BE2C (cell line): ENCODE data around the gene HLA-DMB.
"Not testable (repeated sequence)": the region's sequence is repeated elsewhere in the genome, so short reads cannot be mapped to it uniquely, and the experiment has no call there.

Source experiments
- DNase-seq: peaks from one replicate; pipeline ENCODE4 v3.0.0-alpha.2; 2020
- H3K27me3 ChIP-seq: fragments of 250-450 bp; sonication (Bioruptor Pico); 2 replicates; pipeline ENCODE4 v1.5.1; 2020; ENCODE audit warnings: mild to moderate bottlenecking
- H3K36me3 ChIP-seq: fragments of 250-450 bp; sonication (Bioruptor Pico); 2 replicates; pipeline ENCODE4 v1.5.1; 2020; ENCODE audit warnings: mild to moderate bottlenecking
- H3K4me1 ChIP-seq: fragments of 250-450 bp; sonication (Bioruptor Pico); 2 replicates; pipeline ENCODE4 v1.5.1; 2020
- H3K4me3 ChIP-seq: 2 replicates; pipeline ENCODE4 v1.5.1; 2011; ENCODE audit warnings: low read depth, low read length
- H3K9me3 ChIP-seq: fragments of 250-450 bp; sonication (Bioruptor Pico); 2 replicates; pipeline ENCODE4 v1.5.1; 2020
- TF ChIP-seq, protein P1 (sequence below): IDR thresholded peaks from 2 replicates; pipeline ENCODE4 v1.5.1; 2012; ENCODE audit warnings: mild to moderate bottlenecking, low read depth, low read length

The HLA-DMB gene

DNA sequence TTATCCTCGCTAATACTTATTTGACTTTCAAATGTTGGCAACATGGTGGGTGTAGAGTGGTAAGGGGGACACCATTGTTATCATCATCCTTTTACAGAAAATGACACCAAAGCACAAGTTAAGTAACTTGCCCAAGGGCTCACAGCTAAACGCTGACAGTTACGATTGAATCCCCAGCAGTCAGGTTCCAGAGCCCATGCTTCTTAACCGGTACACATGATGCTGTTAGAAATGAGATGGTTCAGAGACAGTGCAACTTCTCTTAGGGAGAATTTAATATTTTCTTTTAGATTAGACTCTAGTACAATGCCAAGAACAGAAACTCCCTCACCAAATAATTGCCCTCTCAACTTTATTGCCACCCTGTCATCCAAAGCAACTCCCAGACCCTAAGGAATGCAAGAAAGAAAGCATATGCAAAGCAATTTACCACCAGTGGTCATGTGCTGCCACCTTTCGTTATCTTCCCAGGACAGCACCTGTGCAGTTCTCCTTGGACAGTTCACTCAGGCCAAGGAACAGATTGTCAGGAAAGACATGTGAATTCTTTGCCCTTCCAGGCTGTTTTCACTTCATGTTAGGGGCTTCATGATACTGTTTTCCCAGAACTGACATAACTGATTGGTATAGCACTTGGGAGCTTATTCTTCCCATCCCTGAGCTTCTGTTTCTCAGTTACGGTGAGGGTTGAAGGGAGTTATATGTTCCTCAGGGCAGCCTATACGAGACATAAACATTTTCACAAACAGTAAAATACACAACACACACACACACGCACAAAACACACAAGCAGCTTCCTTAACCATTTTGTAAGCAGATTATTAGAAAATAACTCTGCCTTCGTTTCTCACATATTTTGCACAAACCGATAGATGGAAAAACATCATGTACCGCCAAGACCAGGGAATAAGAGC lies 7.0 kb upstream of the HLA-DMB start:
- Histone ChIP-seq H3K4me3 (no peak overlapping the region), H3K4me1 (no peaks in the 10 kb centered on the region), H3K9me3 (no peaks in the 10 kb centered on the region), H3K27me3 (no peaks in the 10 kb centered on the region; the same call in 1 of the 2 replicates), H3K36me3 (no peaks in the 10 kb centered on the region)
- TF ChIP-seq, protein P1, sequence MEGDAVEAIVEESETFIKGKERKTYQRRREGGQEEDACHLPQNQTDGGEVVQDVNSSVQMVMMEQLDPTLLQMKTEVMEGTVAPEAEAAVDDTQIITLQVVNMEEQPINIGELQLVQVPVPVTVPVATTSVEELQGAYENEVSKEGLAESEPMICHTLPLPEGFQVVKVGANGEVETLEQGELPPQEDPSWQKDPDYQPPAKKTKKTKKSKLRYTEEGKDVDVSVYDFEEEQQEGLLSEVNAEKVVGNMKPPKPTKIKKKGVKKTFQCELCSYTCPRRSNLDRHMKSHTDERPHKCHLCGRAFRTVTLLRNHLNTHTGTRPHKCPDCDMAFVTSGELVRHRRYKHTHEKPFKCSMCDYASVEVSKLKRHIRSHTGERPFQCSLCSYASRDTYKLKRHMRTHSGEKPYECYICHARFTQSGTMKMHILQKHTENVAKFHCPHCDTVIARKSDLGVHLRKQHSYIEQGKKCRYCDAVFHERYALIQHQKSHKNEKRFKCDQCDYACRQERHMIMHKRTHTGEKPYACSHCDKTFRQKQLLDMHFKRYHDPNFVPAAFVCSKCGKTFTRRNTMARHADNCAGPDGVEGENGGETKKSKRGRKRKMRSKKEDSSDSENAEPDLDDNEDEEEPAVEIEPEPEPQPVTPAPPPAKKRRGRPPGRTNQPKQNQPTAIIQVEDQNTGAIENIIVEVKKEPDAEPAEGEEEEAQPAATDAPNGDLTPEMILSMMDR: peak; percentile 61
- DNase-seq: peak; percentile 28

DNA sequence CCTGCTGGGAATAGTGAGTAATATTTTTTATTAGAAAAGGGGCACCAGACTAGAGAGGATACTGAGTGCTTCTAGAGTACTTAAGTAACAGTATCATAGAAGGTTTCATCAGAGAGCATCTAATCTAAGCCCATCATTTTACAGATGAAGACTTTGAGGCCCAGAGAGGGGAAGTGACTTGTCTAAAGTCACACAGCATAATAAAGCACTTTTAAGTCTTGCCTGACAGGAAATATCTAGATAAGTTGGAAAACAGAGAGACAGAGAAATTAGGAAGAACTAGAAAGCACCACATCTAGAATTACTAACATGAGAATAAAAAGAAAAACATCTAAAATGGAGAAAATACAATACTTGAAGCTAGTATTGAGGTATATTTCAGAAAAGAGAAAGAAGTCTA lies 6.1 kb upstream of the HLA-DMB start:
- Histone ChIP-seq H3K27me3 (no peaks in the 10 kb centered on the region; the same call in none of the 2 replicates), H3K4me1 (no peaks in the 10 kb centered on the region), H3K4me3 (no peak overlapping the region), H3K9me3 (no peaks in the 10 kb centered on the region), H3K36me3 (no peaks in the 10 kb centered on the region)
- no peak for DNase-seq
- TF ChIP-seq, protein P1: no peak

DNA sequence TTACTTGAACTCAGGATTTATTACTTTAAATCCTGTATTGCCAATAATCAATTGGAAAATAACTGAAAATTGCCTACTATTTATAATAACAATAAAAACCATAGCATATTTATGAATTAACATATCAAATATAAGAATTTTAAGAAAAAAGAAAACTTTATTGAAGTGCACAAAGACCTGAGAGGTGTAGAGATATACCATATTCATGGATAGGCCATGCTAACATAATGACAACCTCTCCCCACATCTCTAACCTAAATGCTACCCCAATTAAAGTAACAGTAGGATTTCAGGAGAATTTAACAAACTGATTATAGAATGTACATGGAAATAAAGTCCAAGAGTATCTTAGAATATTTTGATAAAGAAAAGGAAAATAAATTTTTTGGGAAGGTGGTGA lies 5.1 kb upstream of the HLA-DMB start:
- Histone ChIP-seq H3K27me3 (no peaks in the 10 kb centered on the region; the same call in none of the 2 replicates), H3K9me3 (no peaks in the 10 kb centered on the region), H3K36me3 (no peaks in the 10 kb centered on the region), H3K4me1 (no peaks in the 10 kb centered on the region), H3K4me3 (no peak overlapping the region)
- TF ChIP-seq, protein P1: no peak
- no peak for DNase-seq

DNA sequence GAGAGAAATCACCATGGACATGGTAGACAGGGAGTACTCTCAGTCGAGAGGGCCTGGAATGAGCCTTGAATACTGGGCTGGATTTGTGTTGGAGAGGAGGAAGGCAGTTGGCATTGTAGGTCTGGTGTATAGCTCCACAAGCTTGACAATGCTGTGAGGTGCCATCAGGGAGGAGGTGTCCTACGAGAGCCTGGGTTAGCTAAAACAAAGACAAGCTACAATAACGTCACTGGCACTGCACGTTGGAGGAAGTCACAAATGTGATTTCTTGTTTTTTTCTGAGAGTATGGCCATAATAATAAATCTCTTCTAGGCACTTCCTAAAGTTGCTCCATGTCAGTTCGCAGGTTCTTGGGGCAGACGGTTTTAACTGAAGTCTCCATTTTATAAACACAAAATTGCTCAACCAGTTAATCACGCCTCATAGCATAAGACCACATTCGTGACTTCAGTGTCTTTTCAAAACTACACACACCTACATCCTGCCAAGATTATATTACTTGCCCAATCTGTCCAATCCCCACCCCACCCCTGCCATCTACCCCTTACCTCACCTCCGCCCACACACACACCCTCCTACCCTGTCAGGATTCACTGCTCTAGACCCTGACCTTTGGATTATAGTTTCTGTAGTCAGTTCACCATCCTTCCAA lies 4.4 kb upstream of the HLA-DMB start:
- H3K27me3 ChIP-seq: peaks cover 3% of the 10 kb centered on the region
- TF ChIP-seq, protein P1: no peak
- H3K4me1 ChIP-seq: no peaks in the 10 kb centered on the region
- H3K36me3 ChIP-seq: no peaks in the 10 kb centered on the region
- no peaks in the 10 kb centered on the region for H3K9me3 ChIP-seq
- DNase-seq: no peak
- H3K4me3 ChIP-seq: no peak overlapping the region

DNA sequence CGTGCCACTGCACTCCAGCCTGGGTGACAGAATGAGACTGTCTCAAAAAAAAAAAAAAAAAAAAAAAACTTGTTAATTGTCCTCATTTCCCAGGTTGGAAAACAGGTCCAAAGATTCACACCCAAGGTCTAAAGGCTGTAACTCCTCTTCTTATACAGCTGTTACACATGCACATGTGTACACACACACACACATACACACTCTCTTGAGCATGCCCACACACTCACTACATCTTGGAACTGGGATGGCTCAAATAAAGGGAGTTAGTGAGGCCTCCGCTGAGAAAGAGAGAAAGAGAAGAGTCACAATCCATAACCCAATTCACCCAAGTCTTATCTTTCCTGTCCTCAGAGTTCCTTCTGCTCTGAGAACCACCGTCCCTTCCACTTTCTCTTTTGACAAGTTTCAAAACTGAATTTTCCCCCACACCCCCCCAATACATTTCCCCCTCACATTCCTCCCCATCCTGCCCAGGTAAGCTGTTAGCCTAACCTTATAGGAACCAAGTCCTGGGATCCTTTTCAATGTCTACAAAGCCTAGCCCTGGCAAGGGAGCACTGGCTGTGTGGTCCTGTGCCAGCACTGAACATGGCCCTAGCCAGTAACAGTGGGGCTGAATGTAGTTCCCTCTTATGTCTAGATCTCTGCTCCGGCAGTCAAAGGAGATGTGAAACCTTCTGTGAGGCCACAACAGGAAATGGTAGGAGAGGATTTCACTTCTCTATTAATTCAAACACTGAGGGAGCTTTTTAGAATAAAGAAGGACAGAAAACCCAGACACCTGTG lies 3.2 kb upstream of the HLA-DMB start:
- Histone ChIP-seq H3K4me3 (no peak overlapping the region), H3K36me3 (no peaks in the 10 kb centered on the region), H3K4me1 (no peaks in the 10 kb centered on the region), H3K9me3 (no peaks in the 10 kb centered on the region), H3K27me3 (peaks cover 9% of the 10 kb centered on the region)
- TF ChIP-seq, protein P1: no peak
- no peak for DNase-seq

DNA sequence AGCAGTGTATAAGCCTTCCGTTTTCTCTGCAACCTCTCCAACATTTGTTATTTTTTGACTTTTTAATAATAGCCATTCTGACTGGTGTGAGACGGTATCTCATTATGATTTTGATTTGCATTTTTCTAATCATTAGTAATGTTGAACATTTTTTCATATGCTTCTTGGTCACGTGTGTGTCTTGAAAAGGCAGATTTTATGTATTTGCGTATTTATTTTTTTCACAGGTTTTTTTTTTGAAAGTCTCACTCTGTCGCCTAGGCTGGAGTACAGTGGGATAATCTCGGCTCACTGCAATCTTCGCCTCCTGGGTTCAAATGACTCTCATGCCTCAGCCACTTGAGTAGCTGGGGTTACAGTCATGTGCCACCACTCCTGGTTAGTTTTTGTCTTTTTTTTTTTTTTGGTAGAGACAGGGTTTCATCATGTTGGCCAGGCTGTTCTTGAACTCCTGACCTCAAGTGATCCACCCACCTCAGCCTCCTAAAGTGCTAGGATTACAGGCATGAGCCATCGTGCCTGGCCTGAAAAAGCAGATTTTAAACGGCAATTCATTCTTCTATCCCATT lies 1.8 kb upstream of the HLA-DMB start:
- H3K4me1 ChIP-seq, H3K36me3 ChIP-seq, H3K4me3 ChIP-seq, H3K9me3 ChIP-seq, DNase-seq: not testable (repeated sequence)
- peaks cover 14% of the 10 kb centered on the region for H3K27me3 ChIP-seq
